ENCODE results near the gene SLC35A5.

SLC35A5 gene

GRCh38 chr3:112629425-112629824, 67.6 kb downstream of the SLC35A5 start:
- peak; percentile 35 for DNase-seq

GRCh38 chr3:112631257-112631656, 69.4 kb downstream of the SLC35A5 start:
- no peak for DNase-seq

DNA sequence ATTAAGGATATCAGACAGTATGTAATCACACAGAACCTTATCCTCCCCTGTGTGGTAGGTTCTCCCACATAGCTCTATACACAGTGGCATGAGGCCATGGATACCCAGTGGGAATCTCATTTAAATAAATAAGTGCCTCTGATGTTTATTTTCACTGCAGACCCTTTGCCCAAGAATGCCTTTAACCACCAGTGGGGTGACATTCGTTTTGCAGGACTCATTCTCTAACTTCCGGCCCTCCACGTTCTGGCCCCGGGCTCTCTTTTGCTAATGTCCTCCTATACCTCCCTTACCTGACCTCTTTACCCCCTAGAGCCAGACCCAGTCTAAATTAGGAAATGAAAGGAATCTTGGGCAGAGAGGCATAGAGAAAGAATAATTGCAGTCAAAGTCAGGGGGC, 70.8 kb downstream of the SLC35A5 start:
- no peak for DNase-seq

DNA sequence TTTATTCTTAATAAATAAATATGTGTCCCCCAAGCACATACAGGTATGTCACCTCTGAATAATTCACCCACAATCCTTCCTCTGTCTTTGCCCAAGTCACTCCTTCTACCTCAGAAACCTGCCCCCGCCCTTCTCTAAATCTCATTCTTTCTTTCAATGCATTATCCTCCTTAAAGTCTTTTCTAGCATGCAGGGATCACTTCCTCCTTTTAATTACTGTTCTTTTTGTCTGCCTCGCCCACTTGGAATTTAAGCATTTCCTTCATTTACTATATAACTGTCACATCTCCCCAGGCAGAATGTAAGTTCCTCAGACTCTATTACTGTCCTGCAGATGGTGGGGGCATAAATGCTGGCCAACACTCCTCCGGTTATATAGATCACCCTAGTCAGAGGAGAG, 71.3 kb downstream of the SLC35A5 start:
- DNase-seq, result no peak

DNA sequence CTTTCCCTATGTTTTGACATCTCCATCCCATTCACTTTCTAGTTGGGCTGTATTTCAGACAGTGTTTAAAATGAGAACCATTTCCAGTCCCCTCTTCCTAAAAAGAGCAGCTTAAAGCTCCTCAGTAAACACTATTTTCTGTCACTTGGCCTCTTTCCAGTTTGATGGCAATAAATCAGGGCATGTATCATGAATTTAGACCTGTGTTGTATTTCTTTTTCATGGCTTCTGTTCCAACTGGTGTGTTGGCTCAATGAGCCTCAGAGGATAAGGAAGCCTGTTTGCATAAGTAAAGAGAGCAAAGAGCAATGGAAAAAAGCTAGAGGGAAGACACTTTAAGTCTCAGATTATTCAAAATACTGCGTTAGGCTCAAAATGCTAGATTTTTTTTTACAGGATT, 71.9 kb downstream of the SLC35A5 start:
- no peak for DNase-seq

DNA sequence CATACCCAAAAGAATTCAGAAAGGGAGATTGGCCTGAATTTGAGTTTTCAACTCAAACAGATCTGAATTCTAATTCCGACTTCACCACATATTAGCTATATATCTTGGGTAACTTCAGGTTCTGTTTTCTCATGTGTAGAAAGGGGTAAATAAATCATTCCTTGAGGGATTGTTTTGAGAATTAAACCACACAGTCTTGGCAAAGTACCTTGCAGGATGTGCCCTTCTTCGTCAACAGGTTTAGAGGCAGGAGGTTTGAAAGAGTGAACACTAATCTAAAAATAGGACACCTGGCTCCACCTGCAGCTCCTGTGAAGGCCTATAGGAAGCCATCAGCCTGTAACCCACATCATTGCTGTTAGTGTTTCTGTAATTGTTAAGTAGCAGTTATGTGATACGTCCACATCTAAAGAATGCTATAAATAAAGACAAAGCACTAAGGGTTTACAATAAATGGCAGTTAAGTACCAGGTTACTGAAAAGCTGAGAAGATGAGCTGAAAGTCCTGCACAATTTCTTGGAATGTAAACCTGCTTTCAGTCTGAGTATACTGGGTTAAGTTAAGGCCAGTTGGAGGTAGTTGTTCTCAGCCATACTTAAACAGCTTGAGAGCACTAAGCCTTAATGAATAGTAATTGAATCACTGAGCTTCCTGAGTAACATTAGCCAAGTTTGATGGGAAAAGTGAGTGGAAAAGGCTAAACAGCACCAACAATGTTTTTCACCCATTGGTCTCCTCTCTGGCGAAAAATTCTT, 73.1 kb downstream of the SLC35A5 start:
- peak; percentile 35 for DNase-seq

Data from activated CD4-positive, alpha-beta T cell treated with anti-CD3 and anti-CD28 coated beads, Interleukin-2, amount 50 U/mL, for 16 hours (primary cell).